ENCODE measurements around the gene ANP32D.
"Not testable (repeated sequence)": the region's sequence is repeated elsewhere in the genome, so short reads cannot be mapped to it uniquely, and the experiment has no call there.

The ANP32D gene

DNA sequence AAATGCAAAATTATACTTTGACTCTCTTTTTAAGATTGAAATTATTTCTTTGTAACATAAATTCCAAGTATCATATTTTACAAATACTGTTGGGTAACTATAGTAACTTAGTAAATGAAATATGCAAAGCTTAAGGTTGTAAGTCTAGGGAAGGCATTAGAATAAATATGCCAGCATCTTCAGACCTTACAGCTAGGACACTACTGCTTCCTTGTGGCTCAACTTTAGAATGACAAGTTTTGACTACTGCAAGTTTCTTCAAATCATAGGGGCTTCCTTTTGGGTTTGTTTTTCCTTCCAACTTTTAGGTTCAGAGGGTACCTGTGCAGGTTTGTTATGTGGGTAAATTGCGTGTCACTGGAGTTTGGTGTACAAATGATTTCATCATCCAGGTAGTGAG, 17.7 kb upstream of the ANP32D start:
- Histone ChIP-seq H3K4me1 (ENCODE audit: insufficient read depth, low read length, severe bottlenecking) (no peaks in the 10 kb centered on the region), H3K36me3 (ENCODE audit: insufficient read depth, low read length) (no peaks in the 10 kb centered on the region), H3K9me2 (ENCODE audit: low read depth, low read length) (no peaks in the 10 kb centered on the region), H3K9ac (ENCODE audit: low read length) (no peak overlapping the region), H4K20me1 (ENCODE audit: insufficient read depth, low read length) (no peaks in the 10 kb centered on the region), H3K27ac (ENCODE audit: low read depth, low read length, poor library complexity, severe bottlenecking) (no peak overlapping the region), H3K9me3 (ENCODE audit: low read length) (no peaks in the 10 kb centered on the region), H2AFZ (ENCODE audit: low read length) (no peak overlapping the region), H3K27me3 (ENCODE audit: insufficient read depth, low read length) (no peaks in the 10 kb centered on the region), H3K79me2 (ENCODE audit: insufficient read depth, low read length) (no peaks in the 10 kb centered on the region), H3K4me2 (ENCODE audit: low read length) (no peak overlapping the region), H3F3A (ENCODE audit: insufficient read depth, low read length) (no peaks in the 10 kb centered on the region), H3K4me3 (ENCODE audit: low read depth, low read length, poor library complexity, severe bottlenecking) (no peak overlapping the region)
- TF ChIP-seq, protein P1, sequence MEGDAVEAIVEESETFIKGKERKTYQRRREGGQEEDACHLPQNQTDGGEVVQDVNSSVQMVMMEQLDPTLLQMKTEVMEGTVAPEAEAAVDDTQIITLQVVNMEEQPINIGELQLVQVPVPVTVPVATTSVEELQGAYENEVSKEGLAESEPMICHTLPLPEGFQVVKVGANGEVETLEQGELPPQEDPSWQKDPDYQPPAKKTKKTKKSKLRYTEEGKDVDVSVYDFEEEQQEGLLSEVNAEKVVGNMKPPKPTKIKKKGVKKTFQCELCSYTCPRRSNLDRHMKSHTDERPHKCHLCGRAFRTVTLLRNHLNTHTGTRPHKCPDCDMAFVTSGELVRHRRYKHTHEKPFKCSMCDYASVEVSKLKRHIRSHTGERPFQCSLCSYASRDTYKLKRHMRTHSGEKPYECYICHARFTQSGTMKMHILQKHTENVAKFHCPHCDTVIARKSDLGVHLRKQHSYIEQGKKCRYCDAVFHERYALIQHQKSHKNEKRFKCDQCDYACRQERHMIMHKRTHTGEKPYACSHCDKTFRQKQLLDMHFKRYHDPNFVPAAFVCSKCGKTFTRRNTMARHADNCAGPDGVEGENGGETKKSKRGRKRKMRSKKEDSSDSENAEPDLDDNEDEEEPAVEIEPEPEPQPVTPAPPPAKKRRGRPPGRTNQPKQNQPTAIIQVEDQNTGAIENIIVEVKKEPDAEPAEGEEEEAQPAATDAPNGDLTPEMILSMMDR (IDR thresholded peaks at IDR 0.05; ENCODE audit: low read length), result peak; percentile 43
- no peak for TF ChIP-seq EZH2 (IDR thresholded peaks at IDR 0.05; ENCODE audit: borderline replicate concordance, low read length)

DNA sequence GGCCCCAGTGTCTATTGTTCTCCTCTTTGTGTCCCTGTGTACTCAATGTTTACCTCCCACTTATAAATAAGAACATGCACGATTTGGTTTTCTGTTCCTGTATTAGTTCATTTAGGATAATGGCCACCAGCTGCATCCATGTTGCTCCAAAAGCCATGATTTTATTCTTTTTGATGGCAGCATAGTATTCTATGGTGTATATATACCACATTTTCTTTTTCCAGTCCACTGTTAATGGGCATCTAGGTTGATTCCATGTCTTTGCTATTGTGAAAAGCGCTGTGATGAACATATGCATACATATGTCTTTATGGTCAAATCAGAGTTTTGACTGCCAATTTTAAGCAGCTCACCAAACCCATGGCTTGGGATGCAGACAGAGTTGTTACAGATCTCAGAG, 17.2 kb upstream of the ANP32D start:
- no peaks in the 10 kb centered on the region for H3K4me1 ChIP-seq (ENCODE audit: insufficient read depth, low read length, severe bottlenecking)
- H3K9me3 ChIP-seq (ENCODE audit: low read length), result no peaks in the 10 kb centered on the region
- TF ChIP-seq, protein P1 (IDR thresholded peaks at IDR 0.05; ENCODE audit: low read length), result no peak
- no peak for TF ChIP-seq EZH2 (IDR thresholded peaks at IDR 0.05; ENCODE audit: borderline replicate concordance, low read length)
- no peak overlapping the region for H3K4me2 ChIP-seq (ENCODE audit: low read length)
- H3K79me2 ChIP-seq (ENCODE audit: insufficient read depth, low read length), result no peaks in the 10 kb centered on the region
- no peaks in the 10 kb centered on the region for H3K36me3 ChIP-seq (ENCODE audit: insufficient read depth, low read length)
- no peaks in the 10 kb centered on the region for H3F3A ChIP-seq (ENCODE audit: insufficient read depth, low read length)
- H3K9me2 ChIP-seq (ENCODE audit: low read depth, low read length), result no peaks in the 10 kb centered on the region
- no peaks in the 10 kb centered on the region for H3K27me3 ChIP-seq (ENCODE audit: insufficient read depth, low read length)
- no peak overlapping the region for H3K27ac ChIP-seq (ENCODE audit: low read depth, low read length, poor library complexity, severe bottlenecking)
- H2AFZ ChIP-seq (ENCODE audit: low read length), result no peak overlapping the region
- H3K9ac ChIP-seq (ENCODE audit: low read length), result no peak overlapping the region
- no peak overlapping the region for H3K4me3 ChIP-seq (ENCODE audit: low read depth, low read length, poor library complexity, severe bottlenecking)
- no peaks in the 10 kb centered on the region for H4K20me1 ChIP-seq (ENCODE audit: insufficient read depth, low read length)

DNA sequence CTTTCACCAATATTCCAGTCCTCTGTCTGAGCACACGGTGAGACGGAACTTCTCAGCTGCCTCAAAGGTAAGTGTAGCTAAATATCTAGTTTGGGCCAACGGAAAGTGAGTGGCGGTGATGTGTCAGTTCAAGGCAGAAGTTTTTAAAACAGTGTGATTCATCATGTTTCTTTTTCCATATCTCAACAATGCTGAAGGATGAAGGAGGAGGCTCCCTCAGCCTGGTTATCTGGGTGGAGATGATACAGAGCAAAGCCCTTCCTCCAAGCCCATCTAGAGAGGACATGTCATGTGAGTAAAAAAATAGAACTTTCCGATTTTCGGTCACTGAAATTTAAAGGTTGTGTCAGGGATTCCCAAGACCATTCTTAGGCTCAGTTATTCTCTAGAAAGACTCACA, 13.1 kb upstream of the ANP32D start:
- Histone ChIP-seq H3F3A (ENCODE audit: insufficient read depth, low read length) (no peaks in the 10 kb centered on the region; the same call in 1 of the 2 replicates), H3K4me1 (ENCODE audit: insufficient read depth, low read length, severe bottlenecking) (no peaks in the 10 kb centered on the region), H4K20me1 (ENCODE audit: insufficient read depth, low read length) (no peaks in the 10 kb centered on the region), H3K36me3 (ENCODE audit: insufficient read depth, low read length) (no peaks in the 10 kb centered on the region), H3K9me2 (ENCODE audit: low read depth, low read length) (0 out of 2 replicates have a peak, but pooled peaks cover 2% of the 10 kb centered on the region), H2AFZ (ENCODE audit: low read length) (no peak overlapping the region), H3K27me3 (ENCODE audit: insufficient read depth, low read length) (no peaks in the 10 kb centered on the region), H3K79me2 (ENCODE audit: insufficient read depth, low read length) (no peaks in the 10 kb centered on the region), H3K9me3 (ENCODE audit: low read length) (no peaks in the 10 kb centered on the region), H3K4me3 (ENCODE audit: low read depth, low read length, poor library complexity, severe bottlenecking) (no peak overlapping the region), H3K4me2 (ENCODE audit: low read length) (no peak overlapping the region), H3K9ac (ENCODE audit: low read length) (no peak overlapping the region), H3K27ac (ENCODE audit: low read depth, low read length, poor library complexity, severe bottlenecking) (no peak overlapping the region)
- TF ChIP-seq EZH2 (IDR thresholded peaks at IDR 0.05; ENCODE audit: borderline replicate concordance, low read length), result no peak

DNA sequence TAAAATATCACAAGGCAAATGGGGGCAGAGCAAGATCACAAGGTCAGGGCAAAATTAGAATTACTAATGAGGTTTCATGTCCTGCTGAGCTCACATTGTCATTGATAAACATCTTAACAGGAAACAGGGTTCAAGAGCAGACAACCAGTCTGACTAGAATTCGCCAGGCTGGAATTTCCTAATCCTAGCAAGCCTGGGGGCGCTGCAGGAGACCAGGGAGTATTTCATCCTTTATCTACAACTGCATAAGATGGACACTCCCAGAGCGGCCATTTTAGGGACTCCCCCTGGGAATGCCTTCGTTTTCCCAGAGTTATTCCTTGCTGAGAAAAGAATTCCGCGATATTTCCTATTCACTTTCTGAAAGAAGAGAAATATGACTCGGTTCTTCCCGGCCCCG, 3.3 kb upstream of the ANP32D start:
- H3K9me2 ChIP-seq (ENCODE audit: low read depth, low read length); H3K27me3 ChIP-seq (ENCODE audit: insufficient read depth, low read length); H3K4me1 ChIP-seq (ENCODE audit: insufficient read depth, low read length, severe bottlenecking); H3K4me2 ChIP-seq (ENCODE audit: low read length); H3K9ac ChIP-seq (ENCODE audit: low read length); H2AFZ ChIP-seq (ENCODE audit: low read length); H3K36me3 ChIP-seq (ENCODE audit: insufficient read depth, low read length); H3K9me3 ChIP-seq (ENCODE audit: low read length); H3F3A ChIP-seq (ENCODE audit: insufficient read depth, low read length); H3K4me3 ChIP-seq (ENCODE audit: low read depth, low read length, poor library complexity, severe bottlenecking); H3K27ac ChIP-seq (ENCODE audit: low read depth, low read length, poor library complexity, severe bottlenecking); H3K79me2 ChIP-seq (ENCODE audit: insufficient read depth, low read length); H4K20me1 ChIP-seq (ENCODE audit: insufficient read depth, low read length): not testable (repeated sequence)

Measured in OCI-LY1 (cell line).